OCI-LY3 (cell line): ENCODE results near the gene YBX2.

Experiments
- H2AFZ ChIP-seq: fragments of 200-600, 300-600 bp; shearing (Covaris generic); 2 replicates; pipeline ENCODE4 v1.6.0; 2014; ENCODE audit warnings: antibody characterized with exemption, low read depth, low read length
- H3K27ac ChIP-seq: fragments of 200-600, 300-600 bp; sonication (generic); 2 replicates; pipeline ENCODE4 v1.5.1; 2014; ENCODE audit warnings: mild to moderate bottlenecking, low read length, moderate library complexity, mixed read lengths
- H3K27me3 ChIP-seq: fragments of 200-600, 300-600 bp; sonication (generic); 2 replicates; pipeline ENCODE4 v1.6.1; 2014; ENCODE audit warnings: low read depth, low read length, mixed read lengths
- H3K36me3 ChIP-seq: fragments of 200-600, 300-600 bp; sonication (generic); replicated peaks from 2 replicates; pipeline ENCODE3; 2014; ENCODE audit warnings: low read depth, low read length, mixed read lengths
- H3K4me1 ChIP-seq: fragments of 300-600, 200-600 bp; sonication (generic); 2 replicates; pipeline ENCODE4 v1.6.1; 2014; ENCODE audit warnings: low read length, mixed read lengths
- H3K4me2 ChIP-seq: fragments of 200-600, 300-600 bp; sonication (generic); 2 replicates; pipeline ENCODE4 v1.6.1; 2014; ENCODE audit warnings: low read length, mixed read lengths
- H3K4me3 ChIP-seq: fragments of 300-600, 200-600 bp; sonication (generic); 2 replicates; pipeline ENCODE4 v1.5.1; 2014; ENCODE audit warnings: antibody characterized with exemption, mild to moderate bottlenecking, low read length, moderate library complexity
- H3K79me2 ChIP-seq: fragments of 300-600, 200-600 bp; shearing (Covaris generic); 2 replicates; pipeline ENCODE4 v1.6.1; 2014; ENCODE audit warnings: mild to moderate bottlenecking, low read length, mixed read lengths
- H3K9ac ChIP-seq: fragments of 300-600, 200-600 bp; shearing (Covaris generic); 2 replicates; pipeline ENCODE4 v1.6.0; 2014; ENCODE audit warnings: mild to moderate bottlenecking, low read length, moderate library complexity
- H3K9me3 ChIP-seq: fragments of 200-600, 300-600 bp; shearing (Covaris generic); 2 replicates; pipeline ENCODE4 v1.6.1; 2014; ENCODE audit warnings: low read length, mixed read lengths; ENCODE audit not compliant: insufficient read depth
- H4K20me1 ChIP-seq: fragments of 200-600, 300-600 bp; sonication (generic); 2 replicates; pipeline ENCODE4 v1.6.1; 2016; ENCODE audit warnings: low read length, mixed read lengths; ENCODE audit not compliant: insufficient read depth
- EZH2phosphoT487 ChIP-seq: fragments of 200-600 bp; shearing (Covaris generic); IDR thresholded peaks from 2 replicates; pipeline ENCODE4 v1.6.1; 2018; ENCODE audit warnings: antibody characterized with exemption, mixed run types, low read depth
- TF ChIP-seq, protein P1 (sequence below): fragments of 200-600, 300-600 bp; sonication (generic); IDR thresholded peaks from 2 replicates; pipeline ENCODE4 v1.5.1; 2014; ENCODE audit warnings: antibody characterized with exemption, low read length, low read depth

YBX2 gene

DNA sequence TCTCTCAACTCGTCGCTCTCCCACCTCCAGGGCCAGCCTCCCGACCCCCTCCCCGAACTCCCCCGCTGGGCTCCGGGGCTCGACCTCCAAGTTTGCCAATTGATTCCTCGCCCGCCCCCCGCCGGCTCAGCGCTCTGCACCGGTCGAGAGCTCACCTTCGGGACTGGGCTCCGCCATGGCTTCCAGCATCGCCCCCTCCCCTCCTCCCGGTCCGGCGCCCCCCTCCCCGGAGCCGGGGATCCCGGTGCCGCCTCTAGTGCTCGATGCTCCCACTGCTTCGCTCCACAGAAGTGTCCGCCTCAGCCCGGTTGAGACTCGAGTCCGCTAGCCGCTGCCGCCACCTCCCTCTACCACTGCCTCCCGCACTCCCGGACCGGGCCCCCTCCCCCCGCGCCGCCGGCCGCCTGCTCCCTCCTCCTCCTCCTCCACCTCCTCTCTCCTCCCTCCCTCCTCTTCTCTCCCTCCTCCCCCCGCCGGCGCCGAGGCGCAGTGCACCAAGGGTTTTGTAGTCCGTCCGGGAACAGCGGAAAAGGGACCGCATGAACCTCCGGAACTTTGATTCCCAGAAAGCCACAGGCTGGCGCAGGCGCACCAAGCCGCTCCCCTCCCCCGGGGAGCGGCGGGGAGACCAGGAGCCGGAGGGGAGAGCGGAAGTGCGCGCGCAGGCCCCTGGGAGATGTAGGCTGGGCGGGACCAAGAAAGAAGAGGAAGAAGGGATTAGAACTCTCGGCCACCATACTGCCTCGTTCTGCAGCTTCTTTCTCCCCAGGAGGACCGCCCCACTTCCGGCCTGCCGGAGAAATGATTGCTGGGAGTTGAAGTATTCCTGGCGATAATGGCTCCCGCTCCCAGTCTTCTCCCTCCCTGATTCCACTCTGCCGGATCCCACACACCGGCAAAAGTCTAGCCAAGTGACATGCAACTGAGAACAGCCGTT lies 55.1 kb downstream of the YBX2 start, which contains the start of gene PHF23:
TSS of gene PHF23 (minus strand) at position 367 of the 937 bp plus-strand sequence. CDS start at position 189, 178 bp downstream.
- H3K36me3 ChIP-seq, result peaks cover 14% of the 10 kb centered on the region
- H3K4me1 ChIP-seq, result peaks cover 31% of the 10 kb centered on the region
- no peaks in the 10 kb centered on the region for H3K27me3 ChIP-seq
- peaks cover 5% of the 10 kb centered on the region for H4K20me1 ChIP-seq
- H3K4me2 ChIP-seq, result peak within 1 kb of the TSS; percentile 96
- peak within 1 kb of the TSS; percentile 100 for H3K4me3 ChIP-seq
- no peaks in the 10 kb centered on the region for H3K9me3 ChIP-seq
- H3K79me2 ChIP-seq, result peaks cover 48% of the 10 kb centered on the region
- no peak for TF ChIP-seq EZH2phosphoT487
- TF ChIP-seq, protein P1, sequence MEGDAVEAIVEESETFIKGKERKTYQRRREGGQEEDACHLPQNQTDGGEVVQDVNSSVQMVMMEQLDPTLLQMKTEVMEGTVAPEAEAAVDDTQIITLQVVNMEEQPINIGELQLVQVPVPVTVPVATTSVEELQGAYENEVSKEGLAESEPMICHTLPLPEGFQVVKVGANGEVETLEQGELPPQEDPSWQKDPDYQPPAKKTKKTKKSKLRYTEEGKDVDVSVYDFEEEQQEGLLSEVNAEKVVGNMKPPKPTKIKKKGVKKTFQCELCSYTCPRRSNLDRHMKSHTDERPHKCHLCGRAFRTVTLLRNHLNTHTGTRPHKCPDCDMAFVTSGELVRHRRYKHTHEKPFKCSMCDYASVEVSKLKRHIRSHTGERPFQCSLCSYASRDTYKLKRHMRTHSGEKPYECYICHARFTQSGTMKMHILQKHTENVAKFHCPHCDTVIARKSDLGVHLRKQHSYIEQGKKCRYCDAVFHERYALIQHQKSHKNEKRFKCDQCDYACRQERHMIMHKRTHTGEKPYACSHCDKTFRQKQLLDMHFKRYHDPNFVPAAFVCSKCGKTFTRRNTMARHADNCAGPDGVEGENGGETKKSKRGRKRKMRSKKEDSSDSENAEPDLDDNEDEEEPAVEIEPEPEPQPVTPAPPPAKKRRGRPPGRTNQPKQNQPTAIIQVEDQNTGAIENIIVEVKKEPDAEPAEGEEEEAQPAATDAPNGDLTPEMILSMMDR, result no peak
- H2AFZ ChIP-seq, result no peak within 1 kb of the TSS
- H3K9ac ChIP-seq, result peak within 1 kb of the TSS; percentile 100
- peak within 1 kb of the TSS; percentile 93 for H3K27ac ChIP-seq

DNA sequence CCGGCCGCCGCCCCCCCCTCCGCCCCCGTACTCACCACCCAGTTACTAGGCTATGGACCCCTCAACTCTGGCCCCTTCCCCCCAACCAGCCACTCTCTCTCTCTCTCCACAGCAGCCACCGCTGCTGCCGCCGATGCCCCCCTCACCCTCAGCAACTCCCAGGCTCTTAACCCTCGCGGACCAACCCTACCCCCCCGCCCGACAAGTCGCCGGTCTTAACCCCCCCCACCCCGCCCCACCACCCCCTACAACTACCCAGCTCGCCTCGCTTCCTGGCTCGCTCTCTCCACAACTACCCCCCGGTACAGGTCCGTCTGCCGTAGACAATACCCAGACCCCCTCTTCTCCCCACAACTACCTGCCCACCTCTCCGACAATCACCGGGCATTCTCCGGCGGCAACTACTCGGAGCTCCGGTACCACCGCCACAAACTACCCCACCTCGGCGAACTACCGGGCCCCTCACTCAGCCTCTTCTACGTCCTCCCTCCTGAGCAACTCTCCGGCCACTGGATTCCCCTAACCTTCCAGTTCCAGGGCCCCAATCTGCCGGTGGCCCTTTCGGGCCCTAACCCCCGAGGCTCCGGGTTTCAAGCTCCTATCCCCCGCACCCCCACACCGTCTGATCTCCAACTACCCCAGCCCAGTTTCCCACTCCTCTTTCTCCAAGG lies 55.9 kb downstream of the YBX2 start:
- Histone ChIP-seq H3K36me3 (peaks cover 14% of the 10 kb centered on the region), H3K4me3 (peak overlapping the region; percentile 100), H3K9ac (peak overlapping the region; percentile 100), H3K4me2 (peak overlapping the region; percentile 65), H3K4me1 (peaks cover 31% of the 10 kb centered on the region), H3K27me3 (no peaks in the 10 kb centered on the region), H3K9me3 (no peaks in the 10 kb centered on the region), H2AFZ (no peak overlapping the region), H3K79me2 (peaks cover 55% of the 10 kb centered on the region), H3K27ac (peak overlapping the region; percentile 93), H4K20me1 (peaks cover 5% of the 10 kb centered on the region)
- TF ChIP-seq, protein P1, result no peak
- TF ChIP-seq EZH2phosphoT487, result no peak
